Duodenal mucosa (tissue), 2 donors: Measurements from ENCODE around the gene SPINK1.
"Not testable (repeated sequence)": the region's sequence is repeated elsewhere in the genome, so short reads cannot be mapped to it uniquely, and the experiment has no call there.

ENCODE experiments used
- H3K27ac ChIP-seq: one replicate; pipeline ENCODE4 v1.7.0; 2013; ENCODE audit warnings: low read depth, low read length
- H3K27me3 ChIP-seq, 2 donors: one replicate each; pipeline ENCODE4 v1.7.0; 2013; ENCODE audit warnings: low read length in 2 of 2, control low read depth in 1 of 2; ENCODE audit not compliant: insufficient read depth in 2 of 2, control insufficient read depth in 1 of 2
- H3K36me3 ChIP-seq, 2 donors: one replicate each; pipeline ENCODE4 v1.7.0; 2013; ENCODE audit warnings: low read length in 2 of 2, control low read depth in 1 of 2; ENCODE audit not compliant: insufficient read depth in 2 of 2, control insufficient read depth in 1 of 2
- H3K4me1 ChIP-seq, 2 donors: one replicate each; pipeline ENCODE4 v1.7.0; 2013; ENCODE audit warnings: low read length in 2 of 2, control low read depth in 1 of 2; ENCODE audit not compliant: insufficient read depth in 2 of 2, control insufficient read depth in 1 of 2
- H3K4me3 ChIP-seq, 2 donors: one replicate each; pipeline ENCODE4 v1.7.0; 2013; ENCODE audit warnings: low read length in 2 of 2, low read depth in 1 of 2
- H3K9ac ChIP-seq, 2 donors: one replicate each; pipeline ENCODE4 v1.7.0; 2013; ENCODE audit warnings: low read length in 2 of 2, low read depth in 1 of 2
- H3K9me3 ChIP-seq, 2 donors: one replicate each; pipeline ENCODE4 v1.7.0; 2013; ENCODE audit warnings: low read length in 2 of 2, control low read depth in 1 of 2; ENCODE audit not compliant: control insufficient read depth in 1 of 2

SPINK1 gene

GRCh38 chr5:147871980-147872549 is 40.6 kb upstream of the SPINK1 start:
- not testable (repeated sequence) for H3K4me3 ChIP-seq, H3K9ac ChIP-seq, H3K27ac ChIP-seq, H3K36me3 ChIP-seq, H3K27me3 ChIP-seq, H3K9me3 ChIP-seq, H3K4me1 ChIP-seq

- not testable (repeated sequence) for H3K4me3 ChIP-seq, H3K27me3 ChIP-seq, H3K9ac ChIP-seq, H3K4me1 ChIP-seq, H3K9me3 ChIP-seq, H3K27ac ChIP-seq, H3K36me3 ChIP-seq
Measured at GRCh38 chr5:147869892-147870291, 38.4 kb upstream of the SPINK1 start.

GRCh38 chr5:147869112-147869511 is 37.6 kb upstream of the SPINK1 start:
- Histone ChIP-seq H3K4me3 (no peak overlapping the region), H3K4me1 (no peaks in the 10 kb centered on the region), H3K36me3 (no peaks in the 10 kb centered on the region), H3K27me3 (no peaks in the 10 kb centered on the region), H3K9ac (no peak overlapping the region), H3K27ac (no peak overlapping the region), H3K9me3 (no peaks in the 10 kb centered on the region)

- H3K9me3 ChIP-seq = no peaks in the 10 kb centered on the region
- H3K4me3 ChIP-seq = no peak overlapping the region
- no peak overlapping the region for H3K9ac ChIP-seq
- H3K27me3 ChIP-seq = no peaks in the 10 kb centered on the region
- no peaks in the 10 kb centered on the region for H3K36me3 ChIP-seq
- H3K27ac ChIP-seq = no peak overlapping the region
- no peaks in the 10 kb centered on the region for H3K4me1 ChIP-seq
Measured at GRCh38 chr5:147863454-147864158, 32.1 kb upstream of the SPINK1 start.

GRCh38 chr5:147860641-147861025 is 29.2 kb upstream of the SPINK1 start:
- no peaks in the 10 kb centered on the region for H3K36me3 ChIP-seq
- H3K4me3 ChIP-seq = no peak overlapping the region
- no peaks in the 10 kb centered on the region for H3K9me3 ChIP-seq
- no peaks in the 10 kb centered on the region for H3K27me3 ChIP-seq
- no peaks in the 10 kb centered on the region for H3K4me1 ChIP-seq
- no peak overlapping the region for H3K27ac ChIP-seq
- no peak overlapping the region for H3K9ac ChIP-seq

- Histone ChIP-seq H3K9me3 (no peaks in the 10 kb centered on the region), H3K27me3 (no peaks in the 10 kb centered on the region), H3K27ac (no peak overlapping the region), H3K4me3 (no peak overlapping the region), H3K9ac (no peak overlapping the region), H3K36me3 (no peaks in the 10 kb centered on the region), H3K4me1 (no peaks in the 10 kb centered on the region)
Measured at GRCh38 chr5:147859962-147860640, 28.6 kb upstream of the SPINK1 start.

GRCh38 chr5:147858565-147858964 is 27.1 kb upstream of the SPINK1 start:
- no peaks in the 10 kb centered on the region for H3K4me1 ChIP-seq
- H3K9ac ChIP-seq = no peak overlapping the region
- H3K9me3 ChIP-seq = no peaks in the 10 kb centered on the region
- H3K27ac ChIP-seq = no peak overlapping the region
- H3K4me3 ChIP-seq = no peak overlapping the region
- H3K27me3 ChIP-seq = no peaks in the 10 kb centered on the region
- H3K36me3 ChIP-seq = no peaks in the 10 kb centered on the region

GRCh38 chr5:147857302-147858129 is 26.0 kb upstream of the SPINK1 start:
- no peak overlapping the region for H3K9ac ChIP-seq
- H3K27ac ChIP-seq = no peak overlapping the region
- no peaks in the 10 kb centered on the region for H3K4me1 ChIP-seq
- no peaks in the 10 kb centered on the region for H3K27me3 ChIP-seq
- H3K36me3 ChIP-seq = no peaks in the 10 kb centered on the region
- no peaks in the 10 kb centered on the region for H3K9me3 ChIP-seq
- H3K4me3 ChIP-seq = no peak overlapping the region

GRCh38 chr5:147856801-147857200 is 25.3 kb upstream of the SPINK1 start:
- Histone ChIP-seq H3K4me3 (no peak overlapping the region), H3K4me1 (no peaks in the 10 kb centered on the region), H3K9me3 (no peaks in the 10 kb centered on the region), H3K9ac (no peak overlapping the region), H3K36me3 (no peaks in the 10 kb centered on the region), H3K27ac (no peak overlapping the region), H3K27me3 (no peaks in the 10 kb centered on the region)

GRCh38 chr5:147855774-147856069 is 24.3 kb upstream of the SPINK1 start:
- no peak overlapping the region for H3K27ac ChIP-seq
- no peak overlapping the region for H3K9ac ChIP-seq
- H3K4me1 ChIP-seq = no peaks in the 10 kb centered on the region
- H3K9me3 ChIP-seq = no peaks in the 10 kb centered on the region
- H3K27me3 ChIP-seq = no peaks in the 10 kb centered on the region
- no peaks in the 10 kb centered on the region for H3K36me3 ChIP-seq
- H3K4me3 ChIP-seq = no peak overlapping the region
